K562 (cell line): Measurements from ENCODE around the gene WNT8A.

Experiments
- ESRRA ChIP-seq: fragments of 450-650 bp; IDR thresholded peaks from 2 replicates; pipeline ENCODE4 v1.6.1; 2014; ENCODE audit warnings: low read depth, mild to moderate bottlenecking, moderate library complexity, borderline replicate concordance
- EZH2 ChIP-seq: IDR thresholded peaks from 2 replicates; pipeline ENCODE4 v1.6.1; 2012; ENCODE audit warnings: low read depth, mild to moderate bottlenecking, inconsistent platforms, low read length, borderline replicate concordance
- FOXJ3 ChIP-seq: sonication (generic); formaldehyde crosslinking; IDR thresholded peaks from 2 replicates; pipeline ENCODE4 v1.4.0; 2020; ENCODE audit warnings: mild to moderate bottlenecking, missing genetic modification reagents
- FOXK2 ChIP-seq, 2 experiments: fragments of 450-650 bp; IDR thresholded peaks in 1 of 2; conservative IDR thresholded peaks in 1 of 2; 2 replicates each; pipeline ENCODE4 v1.6.1; 2016; ENCODE audit warnings: low read depth in 2 of 2, mild to moderate bottlenecking in 1 of 2
- KLF1 ChIP-seq: fragments of 450-650 bp; IDR thresholded peaks from 2 replicates; pipeline ENCODE4 v1.6.1; 2016; ENCODE audit warnings: missing genetic modification characterization, missing compliant biosample characterization
- MXI1 ChIP-seq: IDR thresholded peaks from 2 replicates; pipeline ENCODE4 v1.6.1; 2011; ENCODE audit warnings: low read depth, mild to moderate bottlenecking, improper control_type of control experiment, low read length
- NR3C1 ChIP-seq: sonication (generic); formaldehyde crosslinking; IDR thresholded peaks from 2 replicates; pipeline ENCODE4 v1.8.1; 2022; ENCODE audit warnings: missing genetic modification reagents
- POLR2A ChIP-seq: fragments of 450-650 bp; conservative IDR thresholded peaks from 2 replicates; pipeline ENCODE4 v1.6.1; 2016
- SMAD4 ChIP-seq: fragments of 250-450 bp; sonication (Bioruptor Pico); conservative IDR thresholded peaks from 2 replicates; pipeline ENCODE4 v1.8.0; 2021; ENCODE audit warnings: inconsistent platforms, mild to moderate bottlenecking, moderate library complexity
- TCF7L2 ChIP-seq: fragments of 150-350 bp; IDR thresholded peaks from 2 replicates; pipeline ENCODE4 v1.6.1; 2016; ENCODE audit warnings: low read depth, mild to moderate bottlenecking, low read length, moderate library complexity

- TF ChIP-seq ESRRA (no peak), NR3C1 (CRISPR knock-in tag) (no peak), SMAD4 (CRISPR knock-in tag) (no peak), TCF7L2 (no peak), POLR2A (no peak), EZH2 (no peak), MXI1 (no peak), FOXJ3 (CRISPR knock-in tag) (no peak), KLF1 (tag) (no peak), FOXK2 (conservative IDR thresholded peaks at IDR 0.05 in 1 of 2, IDR thresholded peaks at IDR 0.05 in 1 of 2; ENCODE audit: low read depth in 2 of 2) (no peak)
These were observed 46.6 kb upstream of the WNT8A start for GRCh38 chr5:138037271-138037670.
